K562 (cell line): ENCODE measurements around the gene ANTKMT. TPM values are rescaled to one million over a fixed set of nuclear protein-coding genes. Genes with fewer than 3 reads are reported as not detected.

ENCODE experiments used
- ATF3 ChIP-seq, 2 experiments: fragments of 450-650 bp in 1 of 2; sonication (generic) in 1 of 2; formaldehyde crosslinking in 1 of 2; IDR thresholded peaks in 1 of 2; conservative IDR thresholded peaks in 1 of 2; 2 replicates each; pipeline versions ENCODE4 v1.6.1 to v1.8.1; 2016 to 2023; ENCODE audit warnings: mild to moderate bottlenecking in 2 of 2, moderate library complexity in 2 of 2, inconsistent platforms in 1 of 2, missing genetic modification reagents in 1 of 2
- CTCFL ChIP-seq: IDR thresholded peaks from 2 replicates; pipeline ENCODE4 v1.6.1; 2011; ENCODE audit warnings: borderline replicate concordance, low read depth, mild to moderate bottlenecking, moderate library complexity, low read length; ENCODE audit not compliant: insufficient read depth, poor library complexity, severe bottlenecking
- DLX4 ChIP-seq: fragments of 250-450 bp; sonication (Bioruptor Pico); IDR thresholded peaks from 2 replicates; pipeline ENCODE4 v1.6.1; 2021; ENCODE audit warnings: mild to moderate bottlenecking
- EWSR1 ChIP-seq: fragments of 450-650 bp; IDR thresholded peaks from 2 replicates; pipeline ENCODE4 v1.6.1; 2018; ENCODE audit warnings: borderline replicate concordance, mild to moderate bottlenecking, low read depth, moderate library complexity; ENCODE audit not compliant: partially characterized antibody
- IRF9 ChIP-seq: fragments of 450-650 bp; IDR thresholded peaks from 2 replicates; pipeline ENCODE4 v1.6.1; 2016; ENCODE audit warnings: missing biosample characterization, missing genetic modification characterization
- KDM1A ChIP-seq, 2 experiments: fragments of 450-650 bp; IDR thresholded peaks; 2 replicates each; pipeline ENCODE4 v1.6.1; 2016; ENCODE audit warnings: mild to moderate bottlenecking in 2 of 2
- MXD1 ChIP-seq: fragments of 250-450 bp; sonication (Bioruptor Pico); IDR thresholded peaks from 2 replicates; pipeline ENCODE4 v1.8.0; 2021; ENCODE audit warnings: borderline replicate concordance, mild to moderate bottlenecking, moderate library complexity; ENCODE audit not compliant: poor library complexity, severe bottlenecking
- SRSF1 ChIP-seq: fragments of 200-400 bp; formaldehyde crosslinking; IDR thresholded peaks from 2 replicates; pipeline ENCODE4 v1.6.1; 2017; ENCODE audit warnings: mild to moderate bottlenecking, low read depth, low read length, moderate library complexity
- TAF9B ChIP-seq: fragments of 450-650 bp; IDR thresholded peaks from 2 replicates; pipeline ENCODE4 v1.6.1; 2018; ENCODE audit warnings: mild to moderate bottlenecking; ENCODE audit not compliant: partially characterized antibody
- U2AF1 ChIP-seq: fragments of 200-400 bp; formaldehyde crosslinking; optimal IDR thresholded peaks from 2 replicates; pipeline ENCODE3; 2017; ENCODE audit warnings: mild to moderate bottlenecking, low read depth, low read length, moderate library complexity
- XRCC3 ChIP-seq: fragments of 450-650 bp; IDR thresholded peaks from 2 replicates; pipeline ENCODE4 v1.6.1; 2017; ENCODE audit warnings: mild to moderate bottlenecking, moderate library complexity
- ZBTB11 ChIP-seq, 3 experiments: fragments of 200-800 bp in 1 of 3; fragments of 250-450 bp in 1 of 3; fragments of 450-650 bp in 1 of 3; sonication (Bioruptor Pico) in 1 of 3; sonication (Bioruptor generic) in 1 of 3; formaldehyde crosslinking in 1 of 3; IDR thresholded peaks; 2 replicates each; pipeline versions ENCODE4 v1.6.1 to v1.8.0; 2016 to 2022; ENCODE audit warnings: mild to moderate bottlenecking in 2 of 3, missing genetic modification characterization in 2 of 3, missing compliant biosample characterization in 1 of 3, moderate library complexity in 1 of 3
- ZNF3 ChIP-seq: fragments of 250-450 bp; sonication (Bioruptor Pico); IDR thresholded peaks from 2 replicates; pipeline ENCODE4 v1.5.0; 2021; ENCODE audit warnings: mild to moderate bottlenecking, moderate library complexity
- ZNF395 ChIP-seq: fragments of 200-800 bp; sonication (Bioruptor generic); IDR thresholded peaks from 2 replicates; pipeline ENCODE4 v1.6.1; 2017; ENCODE audit warnings: missing genetic modification characterization, missing compliant biosample characterization
- polyA plus RNA-seq, 8 experiments: library from polyadenylated mRNA; depleted of rRNA in 4 of 8; stranded (reverse) in 5 of 8; unstranded in 3 of 8; fragments of >200 nt; fragmentation: Nextera tagmentation in 2 of 8; fragmentation: Illumina TruSeq in 1 of 8; extraction: Ambion mirVana in 2 of 8; extraction: Trizol in 1 of 8; gene quantifications; 2 replicates each; pipeline versions ENCODE4 v1.2.1 to v1.2.3, GENCODE V29; 2011 to 2014; ENCODE audit warnings: inconsistent platforms in 1 of 8, missing spikeins in 1 of 8
- total RNA-seq, 7 experiments: library from RNA; depleted of rRNA in 6 of 7; stranded (reverse); fragments of >200 nt in 6 of 7; fragmentation: Illumina TruSeq in 2 of 7; extraction: Trizol in 2 of 7; gene quantifications; 2 replicates each; pipeline versions ENCODE4 v1.2.1 to v1.2.3, GENCODE V29; 2011 to 2021; ENCODE audit warnings: low replicate concordance in 1 of 7

Gene ANTKMT
- total and polyA plus RNA-seq, 9 of the 15 experiments (the other 6 are each of a cell fraction or from before 2014, with no cell fraction given), result 0.58 to 217 (median 19.1) TPM

GRCh38 chr16:684071-684794 is 36.7 kb upstream of the ANTKMT start, which contains the start of gene JMJD8 (continued):
- no peak for TF ChIP-seq CTCFL
- TF ChIP-seq ZNF395 (CRISPR knock-in tag), result peak; percentile 68; the same call in 1 of the 2 replicates
- no peak for TF ChIP-seq IRF9 (tag)
- TF ChIP-seq SRSF1, result no peak
- TF ChIP-seq MXD1, result no peak
- no peak for TF ChIP-seq ZNF3 (CRISPR knock-in tag)
- TF ChIP-seq XRCC3, result no peak
- no peak for TF ChIP-seq EWSR1
- peak in 2 of 3 experiments; percentile 58 to 87; a peak in 2 of 6 replicates for TF ChIP-seq ZBTB11 (CRISPR knock-in tag; IDR thresholded peaks at IDR 0.05)
- no peak for TF ChIP-seq ATF3 (IDR thresholded peaks at IDR 0.05)
- no peak for TF ChIP-seq ATF3 (CRISPR knock-in tag; conservative IDR thresholded peaks at IDR 0.05)
- TF ChIP-seq KDM1A (IDR thresholded peaks at IDR 0.05), result no peak
- TF ChIP-seq U2AF1, result no peak
- no peak for TF ChIP-seq DLX4
- no peak for TF ChIP-seq TAF9B
